ENCODE results near the gene SAXO2.
"Not testable (repeated sequence)": the region's sequence is repeated elsewhere in the genome, so short reads cannot be mapped to it uniquely, and the experiment has no call there.

The SAXO2 gene

GRCh38 chr15:82288202-82288601, 25.6 kb downstream of the SAXO2 start:
- not testable (repeated sequence) for DNase-seq

DNA sequence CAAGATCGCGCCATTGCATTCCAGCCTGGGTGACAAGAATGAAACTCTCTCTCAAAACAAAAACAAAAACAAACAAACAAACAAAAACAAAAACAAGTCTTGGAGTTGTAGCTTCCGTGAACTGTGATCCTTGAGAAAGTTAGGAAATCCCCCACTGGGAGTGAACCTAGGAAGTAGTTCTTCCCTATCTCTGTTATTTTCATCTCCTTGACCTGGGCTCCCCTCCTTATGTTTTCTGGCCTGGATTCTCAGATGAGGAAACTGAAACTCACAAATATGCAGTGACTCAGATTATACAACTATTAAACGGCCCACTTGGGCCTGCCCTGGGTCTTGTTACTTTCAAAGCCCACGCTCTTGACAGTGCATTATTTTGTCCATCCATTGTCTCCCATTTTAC, 29.7 kb downstream of the SAXO2 start:
- no peak for DNase-seq

DNA sequence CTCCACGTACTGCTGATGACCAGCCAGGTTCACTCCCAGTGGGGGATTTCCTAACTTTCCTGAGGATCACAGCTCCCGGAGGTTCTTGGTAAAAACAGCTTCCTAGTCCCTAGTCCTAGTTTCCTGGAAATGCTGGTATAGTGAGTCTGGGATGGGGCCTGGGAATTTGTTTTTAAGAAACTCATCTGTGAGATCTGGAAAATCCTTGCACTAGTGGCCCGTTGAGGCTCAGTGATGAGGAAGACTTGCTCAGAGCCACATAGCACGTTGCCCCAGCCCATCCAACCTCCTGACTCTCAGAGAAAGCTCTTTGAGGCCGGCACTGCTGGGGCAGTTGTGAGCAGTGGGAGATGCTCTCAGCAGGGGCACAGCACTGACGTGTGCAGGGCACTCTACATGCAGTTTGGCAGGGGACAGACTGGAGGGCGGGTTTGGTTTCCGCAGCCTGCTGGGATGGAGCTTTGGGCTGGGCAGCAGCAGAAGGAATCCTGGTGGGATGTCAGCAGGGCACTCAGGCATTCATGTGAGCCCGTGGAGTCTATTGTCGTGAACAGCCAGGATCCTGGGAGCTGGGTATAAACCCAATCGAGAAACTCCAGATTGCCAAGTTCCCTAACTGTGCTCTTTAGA, 31.6 kb downstream of the SAXO2 start:
- no peak for DNase-seq

- DNase-seq: no peak
Observed at GRCh38 chr15:82297546-82297945, 34.9 kb downstream of the SAXO2 start.

DNA sequence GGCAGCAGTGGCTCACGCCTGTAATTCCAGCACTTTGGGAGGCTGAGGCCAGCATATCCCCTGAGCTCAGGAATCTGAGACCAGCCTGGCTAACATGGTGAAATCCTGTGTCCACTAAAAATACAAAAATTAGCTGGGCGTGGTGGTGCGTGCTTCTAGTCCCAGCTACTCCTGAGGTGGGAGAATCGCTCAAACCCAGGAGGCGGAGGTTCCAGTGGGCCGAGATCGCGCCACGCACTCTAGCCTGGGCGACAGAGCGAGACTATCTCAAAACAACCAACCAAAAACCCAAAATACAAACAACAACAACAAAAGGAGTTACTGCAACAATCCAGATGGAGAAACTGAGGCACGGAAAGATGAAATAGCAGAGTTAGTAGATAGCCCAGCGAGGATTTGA, 35.4 kb downstream of the SAXO2 start:
- no peak for DNase-seq

- DNase-seq: peak; percentile 51
Observed at GRCh38 chr15:82298520-82298919, 35.9 kb downstream of the SAXO2 start.

DNA sequence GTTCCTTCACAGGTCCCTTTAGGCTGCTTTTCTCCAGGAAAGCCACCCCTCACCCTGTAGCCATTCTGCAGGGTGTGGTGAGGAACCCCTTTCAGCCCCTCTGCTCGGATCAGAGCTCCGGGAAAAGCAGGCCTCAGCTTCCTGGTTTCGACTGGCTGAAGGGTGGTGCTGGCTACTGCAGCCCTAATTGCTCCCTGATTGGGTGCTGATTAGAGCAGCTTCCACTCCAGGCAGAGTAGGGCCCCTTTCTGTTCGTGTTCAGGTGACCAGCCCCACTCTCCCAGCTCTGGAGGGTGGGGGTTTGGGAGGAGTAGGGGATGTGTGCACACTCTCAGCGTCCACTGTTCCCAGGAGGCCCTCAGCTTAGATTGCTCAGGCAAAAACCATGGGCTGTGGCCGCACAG, 36.9 kb downstream of the SAXO2 start:
- DNase-seq: not testable (repeated sequence)

- not testable (repeated sequence) for DNase-seq
Observed at GRCh38 chr15:82300326-82300725, 37.7 kb downstream of the SAXO2 start.

GRCh38 chr15:82300883-82301282, 38.3 kb downstream of the SAXO2 start:
- DNase-seq: no peak

DNA sequence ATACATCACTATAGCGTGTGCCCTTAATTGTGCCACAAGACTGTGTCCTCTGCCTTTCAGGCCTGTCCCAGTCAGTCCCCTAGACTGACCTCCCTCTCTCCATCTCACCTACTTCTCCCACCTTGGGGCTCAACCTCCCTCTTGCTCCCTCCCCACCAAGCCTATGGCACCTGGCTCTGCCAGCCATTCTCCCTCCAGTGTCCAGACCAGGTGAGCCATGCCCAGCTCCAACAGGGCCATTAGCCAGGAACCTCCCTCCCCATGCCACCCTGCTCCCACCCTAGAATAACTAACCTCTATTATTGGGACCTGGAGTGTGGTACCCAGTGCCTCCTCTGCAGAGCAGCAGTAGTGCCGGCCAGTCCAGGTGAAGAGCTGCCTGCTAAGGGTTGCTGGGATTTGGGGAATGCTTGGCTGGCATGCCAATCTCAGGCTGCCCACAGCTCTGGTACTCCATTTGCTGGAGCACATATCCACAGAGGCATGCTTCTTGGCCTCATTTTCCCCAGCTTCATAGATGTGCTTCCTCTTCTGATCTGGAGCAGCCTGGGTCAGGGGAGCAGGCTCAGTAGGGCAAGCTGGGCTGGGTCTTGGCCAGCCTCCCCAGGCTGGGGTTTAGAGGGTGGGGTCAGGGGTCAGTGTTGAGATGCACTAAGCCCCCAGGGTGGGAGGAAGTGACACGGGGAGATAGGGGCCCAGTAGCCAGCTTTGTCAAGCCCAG, 38.8 kb downstream of the SAXO2 start:
- no peak for DNase-seq

GRCh38 chr15:82303956-82304777, 41.5 kb downstream of the SAXO2 start:
- DNase-seq: no peak

DNA sequence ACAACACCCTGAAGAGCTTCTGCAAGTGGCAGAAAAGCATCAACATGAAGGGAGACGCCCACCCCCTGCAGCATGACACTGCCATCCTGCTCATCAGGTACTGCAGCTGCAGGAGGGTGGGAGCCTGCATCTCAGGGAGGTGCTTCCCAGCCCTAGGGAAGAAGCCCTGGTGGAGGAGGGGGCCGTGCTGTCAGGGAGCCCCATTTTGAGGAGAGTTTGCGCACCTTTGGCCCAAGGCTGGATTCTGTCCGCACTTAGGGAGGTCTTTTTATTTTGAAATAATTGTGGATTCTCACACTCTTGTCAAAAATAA, 42.1 kb downstream of the SAXO2 start:
- DNase-seq: no peak

GRCh38 chr15:82305621-82306048, 43.0 kb downstream of the SAXO2 start:
- no peak for DNase-seq

GRCh38 chr15:82306791-82307713, 44.4 kb downstream of the SAXO2 start:
- DNase-seq: no peak

- DNase-seq: no peak
Observed at GRCh38 chr15:82307714-82308081, 45.1 kb downstream of the SAXO2 start.

DNA sequence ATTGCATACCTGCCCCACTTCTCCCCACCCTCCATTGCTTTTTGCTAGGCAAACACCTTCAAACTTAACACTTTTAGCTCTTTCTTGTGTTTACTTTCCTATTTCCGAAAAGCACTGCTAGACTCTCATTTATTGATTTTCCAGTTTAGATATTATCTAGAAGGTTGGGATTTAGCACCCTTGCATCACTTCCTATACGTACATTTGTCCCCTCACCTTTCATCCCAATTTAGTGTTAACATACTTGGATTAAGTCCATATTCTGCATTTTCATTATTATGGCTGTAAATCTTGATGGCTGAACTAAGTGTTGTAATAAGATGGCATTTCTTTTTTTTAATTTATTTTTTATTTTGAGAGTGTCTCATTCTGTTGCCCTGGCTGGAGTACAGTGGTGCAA, 47.2 kb downstream of the SAXO2 start:
- no peak for DNase-seq

- DNase-seq: not testable (repeated sequence)
Observed at GRCh38 chr15:82311321-82311720, 48.7 kb downstream of the SAXO2 start.

- no peak for DNase-seq
Observed at GRCh38 chr15:82312586-82313349, 50.1 kb downstream of the SAXO2 start.

DNA sequence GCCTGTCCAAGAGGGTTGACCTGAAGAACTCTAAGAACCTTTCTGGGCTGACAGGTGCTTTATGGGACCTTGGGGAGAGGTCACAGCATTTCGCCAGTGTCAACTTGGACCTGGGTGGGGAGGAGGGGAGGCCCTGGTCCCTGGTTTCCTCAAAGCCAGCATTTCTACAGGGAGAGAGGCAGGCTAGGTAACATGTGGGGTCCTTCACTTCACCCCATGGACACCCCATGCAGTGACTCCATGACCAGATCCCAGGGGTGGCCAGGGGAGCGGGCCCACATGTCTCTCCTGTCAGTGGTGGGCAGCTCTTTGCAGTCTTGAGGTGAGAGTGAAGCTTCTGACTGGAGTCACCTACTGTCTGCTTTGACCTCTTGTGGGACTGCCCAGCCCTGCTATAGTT, 50.8 kb downstream of the SAXO2 start:
- DNase-seq: no peak

GRCh38 chr15:82313951-82314768, 51.5 kb downstream of the SAXO2 start:
- DNase-seq: not testable (repeated sequence)

Measured in activated CD4-positive, alpha-beta T cell treated with anti-CD3 and anti-CD28 coated beads, Interleukin-2, amount 50 U/mL, for 1 hour (primary cell).